SU-DHL-6 (cell line): ENCODE data around the gene PKD2.

Experiments
- CTCF ChIP-seq: fragments of 200-600 bp; sonication (generic); IDR thresholded peaks from one replicate; pipeline ENCODE4 v1.5.1; 2017; ENCODE audit warnings: antibody characterized with exemption, mild to moderate bottlenecking, low read length, moderate library complexity; ENCODE audit not compliant: insufficient read depth, poor library complexity, severe bottlenecking
- EZH2phosphoT487 ChIP-seq: fragments of 200-600 bp; sonication (generic), shearing (Covaris generic); conservative IDR thresholded peaks from 2 replicates; pipeline ENCODE4 v1.6.1; 2018; ENCODE audit warnings: mild to moderate bottlenecking, antibody characterized with exemption, low read length, moderate library complexity, mixed read lengths

- no peak for TF ChIP-seq CTCF
- no peak for TF ChIP-seq EZH2phosphoT487
These were observed 70.6 kb downstream of the PKD2 start for GRCh38 chr4:88077911-88078524.
